ENCODE data around the gene BOD1L1.
A peak's percentile ranks its signal among the peaks of the same experiment; 100 is the strongest.

The BOD1L1 gene

GRCh38 chr4:13538427-13538973, 89.0 kb downstream of the BOD1L1 start:
- no peak for DNase-seq

- no peak for DNase-seq
Observed at GRCh38 chr4:13537832-13538177, 89.7 kb downstream of the BOD1L1 start.

GRCh38 chr4:13537011-13537831, 90.3 kb downstream of the BOD1L1 start:
- DNase-seq = no peak

GRCh38 chr4:13536607-13537006, 90.9 kb downstream of the BOD1L1 start:
- no peak for DNase-seq

- DNase-seq = no peak
Observed at GRCh38 chr4:13535708-13536361, 91.7 kb downstream of the BOD1L1 start.

GRCh38 chr4:13535118-13535517, 92.4 kb downstream of the BOD1L1 start:
- no peak for DNase-seq

- DNase-seq = no peak
Observed at GRCh38 chr4:13534344-13535063, 93.0 kb downstream of the BOD1L1 start.

GRCh38 chr4:13533670-13534343, 93.7 kb downstream of the BOD1L1 start:
- no peak for DNase-seq

- no peak for DNase-seq
Observed at GRCh38 chr4:13531625-13531998, 95.9 kb downstream of the BOD1L1 start.

GRCh38 chr4:13530823-13531624, 96.5 kb downstream of the BOD1L1 start:
- no peak for DNase-seq

- DNase-seq = no peak
Observed at GRCh38 chr4:13529128-13529919, 98.2 kb downstream of the BOD1L1 start.

GRCh38 chr4:13528821-13529127, 98.8 kb downstream of the BOD1L1 start:
- DNase-seq = no peak

GRCh38 chr4:13527981-13528820, 99.3 kb downstream of the BOD1L1 start:
- DNase-seq = peak; percentile 5

- no peak for DNase-seq
Observed at GRCh38 chr4:13527192-13527980, 100.1 kb downstream of the BOD1L1 start.

- DNase-seq = no peak
Observed at GRCh38 chr4:13526658-13527057, 100.9 kb downstream of the BOD1L1 start.

- no peak for DNase-seq
Observed at GRCh38 chr4:13525606-13526281, 101.8 kb downstream of the BOD1L1 start.

- DNase-seq = no peak
Observed at GRCh38 chr4:13524504-13525243, 102.9 kb downstream of the BOD1L1 start.
